Central memory CD8-positive, alpha-beta T cell (primary cell): ENCODE results near the gene SLK.

Experiments
- ATAC-seq: fragments of 150-1000 bp; cut with Tn5 transposase; replicated peaks from 2 replicates; pipeline ENCODE4 v1.10.0; 2022; ENCODE audit warnings: mild to moderate bottlenecking, moderate FRiP score, moderate number of reproducible peaks; ENCODE audit not compliant: poor library complexity, severe bottlenecking; ENCODE audit errors: extremely low read depth
- DNase-seq, 2 donors: peaks; one replicate each; pipeline ENCODE4 v3.0.0; 2021; ENCODE audit warnings: low spot score in 2 of 2
- H3K27ac Mint-ChIP-seq: one replicate; pipeline ENCODE4 v1.8.0; 2022; ENCODE audit warnings: low read depth, mild to moderate bottlenecking, moderate library complexity, mixed read lengths
- H3K27me3 Mint-ChIP-seq: one replicate; pipeline ENCODE4 v1.8.0; 2022; ENCODE audit warnings: mixed read lengths
- H3K36me3 Mint-ChIP-seq: one replicate; pipeline ENCODE4 v1.8.0; 2022; ENCODE audit warnings: mild to moderate bottlenecking, moderate library complexity, mixed read lengths; ENCODE audit not compliant: insufficient read depth
- H3K4me1 Mint-ChIP-seq: one replicate; pipeline ENCODE4 v1.8.0; 2022; ENCODE audit warnings: mixed read lengths
- H3K4me3 Mint-ChIP-seq: one replicate; pipeline ENCODE4 v1.8.0; 2022; ENCODE audit warnings: mild to moderate bottlenecking, moderate library complexity, mixed read lengths
- H3K9me3 Mint-ChIP-seq: one replicate; pipeline ENCODE4 v1.8.0; 2022; ENCODE audit warnings: mixed read lengths

The SLK gene

DNA sequence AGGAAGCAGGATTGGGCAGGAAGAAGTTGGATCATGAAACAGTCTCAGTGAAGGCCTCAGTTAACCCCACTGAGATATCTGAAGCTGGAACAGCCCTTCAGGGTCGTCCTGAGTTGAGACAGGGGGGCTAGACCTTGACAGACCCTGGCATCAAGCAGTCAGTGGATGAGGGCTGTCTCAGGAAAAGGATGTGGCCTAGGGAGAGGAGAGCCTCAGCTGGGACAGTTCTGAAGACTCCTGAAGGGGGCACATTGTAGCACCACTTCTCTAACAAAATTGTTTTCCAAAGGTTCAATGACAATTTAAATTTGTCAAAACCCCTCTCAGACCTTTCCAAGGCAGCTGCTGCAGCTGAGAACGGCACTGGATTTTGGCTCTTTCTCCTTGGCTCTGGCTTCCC, 15.8 kb upstream of the SLK start:
- Mint-ChIP-seq H3K9me3 (no peaks in the 10 kb centered on the region), H3K4me1 (no peaks in the 10 kb centered on the region), H3K27ac (no peak overlapping the region), H3K36me3 (peaks cover 1% of the 10 kb centered on the region), H3K27me3 (no peaks in the 10 kb centered on the region), H3K4me3 (no peak overlapping the region)
- ATAC-seq (no peak), DNase-seq (no peak)

DNA sequence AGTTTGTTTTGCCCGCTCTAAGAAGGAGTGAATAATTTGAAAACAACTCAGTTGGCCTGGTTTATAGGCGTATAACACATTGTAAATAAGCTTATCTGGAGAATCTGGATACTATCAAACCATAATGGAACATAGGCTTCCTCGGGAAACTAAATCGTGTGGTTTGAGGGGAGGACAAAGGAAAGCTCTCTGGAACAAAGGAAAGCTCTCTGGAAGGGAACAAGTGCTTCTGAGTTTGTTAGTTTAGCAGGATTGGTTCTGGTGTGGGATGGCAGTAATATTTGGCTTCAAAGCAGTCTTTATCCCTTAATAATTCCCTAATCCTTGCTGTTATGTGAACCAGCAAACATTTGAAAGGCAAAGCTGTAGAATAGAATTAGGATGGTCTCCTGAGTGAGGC, 15.0 kb upstream of the SLK start:
- no peak overlapping the region for H3K4me3 Mint-ChIP-seq
- DNase-seq (no peak), ATAC-seq (no peak)
- H3K27ac Mint-ChIP-seq: no peak overlapping the region
- H3K9me3 Mint-ChIP-seq: no peaks in the 10 kb centered on the region
- H3K27me3 Mint-ChIP-seq: no peaks in the 10 kb centered on the region
- no peaks in the 10 kb centered on the region for H3K4me1 Mint-ChIP-seq
- H3K36me3 Mint-ChIP-seq: peaks cover 1% of the 10 kb centered on the region

DNA sequence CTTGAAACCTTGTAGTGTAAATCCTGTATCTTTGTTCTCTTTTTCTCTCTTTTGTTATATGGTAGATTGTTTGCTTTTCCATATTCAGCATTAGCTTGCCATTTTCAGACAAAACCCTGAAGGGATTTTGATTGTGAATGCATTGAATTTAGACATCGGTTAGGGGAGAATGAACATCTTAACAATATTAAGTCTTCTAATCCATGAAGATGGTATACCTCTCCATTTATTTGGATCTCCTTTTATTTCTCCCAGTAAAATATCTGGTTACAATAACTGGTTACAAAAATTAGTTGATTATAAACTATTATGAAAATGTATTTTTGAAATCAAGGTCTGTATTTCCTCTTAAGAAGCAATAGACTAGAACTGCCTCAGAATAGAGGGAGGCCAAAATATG, 12.4 kb upstream of the SLK start:
- H3K27me3 Mint-ChIP-seq: no peaks in the 10 kb centered on the region
- H3K4me3 Mint-ChIP-seq: no peak overlapping the region
- H3K9me3 Mint-ChIP-seq: no peaks in the 10 kb centered on the region

DNA sequence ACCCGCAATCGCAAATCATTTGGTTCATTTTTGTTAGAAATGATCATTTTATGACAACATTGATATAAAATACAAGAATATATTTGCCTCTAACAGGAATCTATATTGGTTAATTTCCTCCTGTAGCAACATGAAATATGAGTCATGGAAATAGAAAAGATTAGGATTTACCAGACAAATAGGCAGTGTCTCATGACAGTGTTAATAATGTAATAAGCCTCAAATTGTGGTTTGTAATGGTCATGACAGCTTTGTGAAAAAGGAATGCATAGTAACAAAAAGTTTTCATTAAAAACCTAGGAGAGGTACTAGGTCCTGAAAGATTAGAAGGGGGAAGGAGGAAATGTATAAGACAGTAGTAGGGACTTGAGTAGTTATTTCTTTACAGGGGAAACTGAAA, 7.9 kb upstream of the SLK start:
- Mint-ChIP-seq H3K4me3 (no peak overlapping the region), H3K27ac (no peak overlapping the region), H3K27me3 (no peaks in the 10 kb centered on the region), H3K36me3 (no peaks in the 10 kb centered on the region), H3K4me1 (no peaks in the 10 kb centered on the region), H3K9me3 (no peaks in the 10 kb centered on the region)
- ATAC-seq (no peak), DNase-seq (no peak)

More for the DNA sequence above, 12.4 kb upstream of the SLK start:
- Mint-ChIP-seq H3K36me3 (peaks cover 1% of the 10 kb centered on the region), H3K4me1 (no peaks in the 10 kb centered on the region), H3K27ac (no peak overlapping the region)
- DNase-seq: no peak
- no peak for ATAC-seq

DNA sequence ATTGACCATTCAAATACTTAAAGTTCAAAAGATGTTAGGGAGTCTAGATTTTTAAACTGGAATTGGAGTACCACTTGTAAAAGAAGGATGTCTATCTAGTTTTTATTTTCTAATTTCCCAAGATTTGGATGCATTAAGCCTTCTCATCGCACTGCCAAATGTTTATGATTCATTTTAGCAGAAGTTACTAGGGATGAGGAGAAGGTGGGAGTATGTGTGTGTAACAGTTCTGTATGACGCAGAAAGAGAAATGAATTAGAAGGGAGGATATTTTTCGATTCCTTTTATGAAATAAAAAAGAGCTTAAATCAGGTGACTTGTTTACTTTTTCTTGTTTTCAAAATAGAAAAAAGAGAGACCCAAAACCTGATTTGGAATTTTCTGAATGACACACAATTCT, 6.8 kb upstream of the SLK start:
- H3K9me3 Mint-ChIP-seq: no peaks in the 10 kb centered on the region
- H3K4me3 Mint-ChIP-seq: no peak overlapping the region
- no peaks in the 10 kb centered on the region for H3K4me1 Mint-ChIP-seq
- no peak overlapping the region for H3K27ac Mint-ChIP-seq
- no peaks in the 10 kb centered on the region for H3K27me3 Mint-ChIP-seq
- no peaks in the 10 kb centered on the region for H3K36me3 Mint-ChIP-seq
- ATAC-seq (no peak), DNase-seq (no peak)

DNA sequence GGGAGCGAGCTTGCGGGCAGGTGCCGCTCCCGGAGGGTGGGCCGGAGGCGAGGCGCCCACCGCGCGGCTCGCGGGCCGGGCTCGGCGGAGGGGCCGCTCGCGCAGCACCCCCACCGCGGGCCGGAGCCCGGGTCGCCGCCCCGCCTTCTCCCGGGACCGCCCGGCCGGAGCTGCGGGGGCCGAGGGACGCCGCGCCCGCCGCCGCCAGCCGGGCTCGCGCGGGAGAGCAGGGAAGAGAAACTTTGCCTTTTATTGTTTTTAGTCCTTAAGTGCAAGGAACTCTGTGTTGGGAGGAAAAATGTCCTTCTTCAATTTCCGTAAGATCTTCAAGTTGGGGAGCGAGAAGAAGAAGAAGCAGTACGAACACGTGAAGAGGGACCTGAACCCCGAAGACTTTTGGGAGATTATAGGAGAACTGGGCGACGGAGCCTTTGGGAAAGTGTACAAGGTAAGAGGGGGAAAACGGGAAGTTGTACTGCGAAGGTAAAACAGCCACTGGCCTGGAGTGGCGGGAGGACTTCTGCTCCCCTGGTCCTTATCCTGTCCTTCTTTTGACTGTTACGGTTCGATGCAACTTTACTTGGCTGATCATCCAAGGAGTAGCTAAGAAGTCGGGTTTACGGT, 620 bp downstream of the SLK start:
- peak overlapping the region; percentile 88 for H3K27ac Mint-ChIP-seq

DNA sequence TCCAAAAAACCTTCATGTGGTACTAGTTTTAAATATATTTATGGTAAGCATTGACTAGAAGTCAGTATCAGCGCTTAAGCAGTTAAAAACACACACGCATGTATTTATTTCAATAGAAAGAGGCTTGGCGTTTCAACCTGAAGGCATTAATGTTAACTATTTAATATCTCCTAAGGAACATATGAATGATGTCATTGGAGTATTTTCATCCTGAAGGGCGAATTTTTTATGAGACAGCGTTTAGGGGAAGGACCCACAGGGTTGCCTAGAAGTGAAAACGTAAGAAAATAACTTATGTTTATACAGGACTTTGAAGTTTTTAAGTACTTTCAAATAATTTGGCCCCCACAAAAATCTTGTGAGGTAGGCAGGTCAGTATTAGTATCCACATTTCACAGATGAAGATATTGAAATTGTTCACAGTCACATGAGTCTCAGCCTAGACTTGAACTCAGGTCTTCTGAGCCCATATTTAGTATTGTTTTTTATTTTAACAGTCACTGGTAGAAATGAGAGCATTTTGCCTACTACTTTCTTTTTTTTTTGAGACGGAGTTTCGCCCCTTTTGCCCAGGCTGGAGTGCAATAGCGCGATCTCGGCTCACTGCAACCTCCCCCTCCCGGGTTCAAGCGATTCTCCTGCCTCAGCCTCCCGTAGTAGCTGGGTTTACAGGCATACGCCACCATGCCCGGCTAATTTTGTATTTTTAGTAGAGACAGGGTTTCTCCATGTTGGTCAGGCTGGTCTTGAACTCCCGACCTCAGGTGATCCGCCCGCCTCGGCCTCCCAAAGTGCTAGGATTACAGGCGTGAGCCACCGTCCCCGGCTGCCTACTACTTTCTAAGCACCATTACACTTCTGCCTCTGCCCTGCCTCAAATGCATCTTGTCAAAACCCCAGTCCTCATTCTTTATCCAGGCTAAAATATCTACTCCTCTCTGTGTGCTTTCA, 1.8 kb downstream of the SLK start:
- peaks cover 14% of the 10 kb centered on the region for H3K36me3 Mint-ChIP-seq
- H3K4me3 Mint-ChIP-seq: peak overlapping the region; percentile 94
- ATAC-seq: no peak
- peak overlapping the region; percentile 88 for H3K27ac Mint-ChIP-seq
- DNase-seq: no peak
- no peaks in the 10 kb centered on the region for H3K9me3 Mint-ChIP-seq
- peaks cover 56% of the 10 kb centered on the region for H3K4me1 Mint-ChIP-seq
- no peaks in the 10 kb centered on the region for H3K27me3 Mint-ChIP-seq

More for the DNA sequence above, 620 bp downstream of the SLK start:
- Mint-ChIP-seq H3K4me1 (peaks cover 45% of the 10 kb centered on the region), H3K27me3 (no peaks in the 10 kb centered on the region), H3K36me3 (peaks cover 14% of the 10 kb centered on the region), H3K9me3 (no peaks in the 10 kb centered on the region), H3K4me3 (peak overlapping the region; percentile 94)
- ATAC-seq (peak; percentile 20), DNase-seq (no peak)

DNA sequence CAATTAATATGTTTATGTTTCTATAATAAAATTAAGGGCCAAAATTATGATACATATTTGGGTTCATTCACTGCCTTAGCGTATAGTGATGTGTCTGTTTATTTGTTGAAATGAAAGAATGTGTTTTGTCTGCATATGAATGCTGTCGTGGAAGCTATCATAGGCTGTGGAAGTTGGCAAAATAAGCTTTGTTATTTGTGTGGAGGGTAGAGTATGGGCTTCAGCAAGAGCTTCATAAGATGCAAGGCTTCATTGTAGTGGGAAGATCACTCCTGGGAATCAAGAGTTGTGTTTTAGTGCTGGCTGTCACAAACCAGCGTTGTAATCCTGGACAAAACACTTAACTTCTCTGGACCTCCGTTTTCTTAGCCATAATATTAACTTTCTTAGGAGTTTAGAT, 2.5 kb downstream of the SLK start:
- Mint-ChIP-seq H3K4me3 (peak overlapping the region; percentile 94), H3K4me1 (peaks cover 61% of the 10 kb centered on the region), H3K27me3 (no peaks in the 10 kb centered on the region), H3K27ac (peak overlapping the region; percentile 75), H3K9me3 (no peaks in the 10 kb centered on the region), H3K36me3 (peaks cover 14% of the 10 kb centered on the region)
- no peak for DNase-seq
- no peak for ATAC-seq

DNA sequence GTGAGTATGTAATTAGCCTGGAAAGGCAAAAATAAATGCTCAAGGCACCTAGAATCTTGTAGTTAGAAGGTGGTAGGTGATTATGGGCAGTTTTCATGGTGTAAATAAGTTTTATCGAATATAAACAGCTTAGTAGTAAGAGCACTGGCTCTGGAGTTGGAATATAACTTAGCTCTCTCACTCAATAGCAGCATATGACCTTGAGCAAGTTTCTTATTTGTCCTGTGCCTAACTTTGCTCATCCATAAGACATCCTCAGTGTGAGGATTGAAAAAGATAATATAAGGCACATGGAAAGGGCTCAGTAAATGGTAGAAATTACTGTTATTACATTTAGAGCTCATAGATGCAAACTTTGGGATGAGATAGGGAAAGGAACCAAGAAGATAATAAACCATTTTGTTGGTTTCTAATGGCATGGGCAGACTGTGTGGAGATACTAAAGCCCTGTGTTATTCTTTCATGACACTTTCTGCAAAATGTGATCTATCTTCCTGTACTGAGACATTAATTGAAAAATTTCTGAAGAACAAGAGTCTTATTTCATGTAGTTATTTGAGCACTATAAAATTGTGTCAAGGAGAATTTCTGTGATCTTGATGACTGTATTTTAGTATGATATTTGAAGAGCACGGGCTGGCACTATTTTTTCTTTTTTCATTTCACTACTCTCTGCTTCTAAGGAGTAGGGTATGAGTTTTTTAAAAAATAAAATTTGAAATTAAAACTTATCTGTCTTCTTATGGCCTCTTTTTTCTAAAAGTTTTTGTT, 3.1 kb downstream of the SLK start:
- H3K36me3 Mint-ChIP-seq: peaks cover 14% of the 10 kb centered on the region
- no peak for DNase-seq
- no peaks in the 10 kb centered on the region for H3K9me3 Mint-ChIP-seq
- H3K27me3 Mint-ChIP-seq: no peaks in the 10 kb centered on the region
- H3K4me1 Mint-ChIP-seq: peaks cover 65% of the 10 kb centered on the region
- H3K4me3 Mint-ChIP-seq: peak overlapping the region; percentile 94
- no peak for ATAC-seq
- H3K27ac Mint-ChIP-seq: peak overlapping the region; percentile 75

DNA sequence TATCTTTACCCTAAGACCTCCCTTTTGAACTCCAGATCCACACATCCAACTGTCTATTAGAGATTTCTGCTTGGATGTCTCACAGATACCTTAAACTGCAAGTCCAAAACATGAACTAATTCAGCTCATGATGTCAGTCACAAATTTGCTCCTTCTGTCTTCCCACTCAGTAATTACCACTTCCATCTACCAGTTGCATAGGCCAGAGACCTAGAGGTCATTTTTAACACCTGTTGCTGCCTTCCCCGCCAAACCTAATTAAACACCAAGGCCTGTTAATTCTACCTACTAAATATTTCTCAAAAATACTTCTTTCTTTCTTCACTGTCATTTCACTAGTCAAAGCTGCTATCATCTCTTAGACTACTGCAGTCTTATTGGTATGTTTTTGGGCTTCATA, 8.2 kb downstream of the SLK start:
- Mint-ChIP-seq H3K4me3 (no peak overlapping the region), H3K9me3 (no peaks in the 10 kb centered on the region), H3K36me3 (peaks cover 5% of the 10 kb centered on the region), H3K4me1 (peaks cover 49% of the 10 kb centered on the region), H3K27me3 (no peaks in the 10 kb centered on the region), H3K27ac (peak overlapping the region; percentile 71)
- DNase-seq (no peak), ATAC-seq (no peak)

DNA sequence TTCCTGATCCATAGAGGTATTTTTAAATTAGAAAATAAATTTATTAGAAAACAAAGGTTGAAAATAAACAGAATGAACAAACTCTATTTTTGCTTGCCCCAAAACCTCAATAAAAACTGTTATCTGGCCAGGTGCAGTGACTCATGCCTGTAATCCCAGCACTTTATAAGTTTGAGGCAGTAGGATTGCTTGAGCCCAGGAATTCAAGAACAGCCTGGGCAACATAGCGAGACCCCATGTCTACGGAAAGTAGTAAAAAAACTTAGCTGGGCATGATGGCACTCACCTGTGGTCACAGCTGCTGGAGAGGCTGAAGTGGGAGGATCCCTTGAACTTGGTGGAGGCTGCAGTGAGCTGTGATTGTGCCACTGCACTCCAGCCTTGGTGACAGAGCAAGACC, 10.3 kb downstream of the SLK start:
- H3K27ac Mint-ChIP-seq: no peak overlapping the region
- H3K36me3 Mint-ChIP-seq: peaks cover 1% of the 10 kb centered on the region
- ATAC-seq: no peak
- H3K4me1 Mint-ChIP-seq: peaks cover 63% of the 10 kb centered on the region
- no peak overlapping the region for H3K4me3 Mint-ChIP-seq
- no peaks in the 10 kb centered on the region for H3K9me3 Mint-ChIP-seq
- DNase-seq: no peak
- H3K27me3 Mint-ChIP-seq: no peaks in the 10 kb centered on the region

DNA sequence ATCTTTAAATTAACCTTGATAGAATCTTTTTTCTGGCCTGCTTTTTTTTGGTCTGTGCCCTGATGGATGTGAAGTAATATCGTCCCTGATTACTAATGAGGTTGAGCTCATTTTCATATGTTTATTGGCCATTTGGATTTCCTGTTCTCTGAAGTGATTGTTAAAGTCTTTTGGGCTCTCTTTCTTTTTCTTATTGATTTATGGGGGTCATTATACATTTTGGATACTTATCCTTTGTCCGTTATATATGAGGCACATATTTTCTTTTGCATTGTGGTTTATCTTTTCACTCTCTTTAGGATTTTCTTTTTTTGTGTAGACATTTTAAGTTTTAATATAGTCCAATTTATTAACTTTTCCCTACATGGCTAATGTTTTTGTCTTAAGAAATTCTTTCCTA, 12.6 kb downstream of the SLK start:
- ATAC-seq (no peak), DNase-seq (no peak)
- H3K4me1 Mint-ChIP-seq: peaks cover 66% of the 10 kb centered on the region
- peaks cover 2% of the 10 kb centered on the region for H3K36me3 Mint-ChIP-seq
- H3K27ac Mint-ChIP-seq: peak overlapping the region; percentile 70
- H3K27me3 Mint-ChIP-seq: no peaks in the 10 kb centered on the region
- H3K9me3 Mint-ChIP-seq: no peaks in the 10 kb centered on the region
- no peak overlapping the region for H3K4me3 Mint-ChIP-seq
